SH-SY5Y (cell line): ENCODE results near the gene TRPM4.

ENCODE experiments used
- GATA2 ChIP-seq: IDR thresholded peaks from 2 replicates; pipeline ENCODE4 v1.6.1; 2011; ENCODE audit warnings: mild to moderate bottlenecking, low read depth, low read length
- GATA3 ChIP-seq: IDR thresholded peaks from 2 replicates; pipeline ENCODE4 v1.6.1; 2011; ENCODE audit warnings: low read depth, mild to moderate bottlenecking, low read length, moderate library complexity

DNA sequence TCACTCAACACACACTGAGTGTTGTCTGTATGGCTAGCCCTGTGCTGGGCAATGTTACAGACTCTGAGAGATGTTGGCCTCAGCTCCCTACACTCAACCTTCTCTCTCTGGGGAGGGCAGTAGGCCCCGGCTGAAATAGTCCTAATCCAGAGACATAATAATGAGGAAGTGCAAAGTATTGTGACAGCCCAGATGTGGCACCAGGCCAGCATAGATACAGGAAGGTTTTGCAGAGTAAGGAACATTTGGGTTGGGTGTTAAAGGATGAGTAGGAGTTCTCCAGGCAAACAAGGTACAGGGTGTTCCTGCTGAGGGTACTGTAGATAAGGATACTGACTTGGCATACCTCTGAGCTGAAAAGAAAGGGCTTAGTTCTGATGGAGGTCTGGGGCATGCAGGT is 41.0 kb upstream of the TRPM4 start:
- TF ChIP-seq GATA3 (no peak), GATA2 (no peak)
